ENCODE data around the gene TTC3. TPM values are rescaled to one million over a fixed set of nuclear protein-coding genes. Genes with fewer than 3 reads are reported as not detected.

TTC3 gene
- total and polyA plus RNA-seq, 2 of the 13 experiments (the other 11 are each of a cell fraction or from before 2014, with no cell fraction given), result 55.7 to 108 TPM

GRCh38 chr21:37082856-37083528 is 9.9 kb downstream of the TTC3 start (continued):
- TF ChIP-seq ATF1 (CRISPR knock-in tag; IDR thresholded peaks at IDR 0.05), result peak; percentile 41; the same call in 1 of the 2 replicates
- no peak for TF ChIP-seq PITX1 (CRISPR knock-in tag; IDR thresholded peaks at IDR 0.05)
- no peak for TF ChIP-seq ZNF552 (CRISPR knock-in tag; IDR thresholded peaks at IDR 0.05; ENCODE audit: borderline replicate concordance)
- peak; percentile 67 for TF ChIP-seq NCOR1 (IDR thresholded peaks at IDR 0.05; ENCODE audit: borderline replicate concordance, low read length)
- TF ChIP-seq, protein P1, sequence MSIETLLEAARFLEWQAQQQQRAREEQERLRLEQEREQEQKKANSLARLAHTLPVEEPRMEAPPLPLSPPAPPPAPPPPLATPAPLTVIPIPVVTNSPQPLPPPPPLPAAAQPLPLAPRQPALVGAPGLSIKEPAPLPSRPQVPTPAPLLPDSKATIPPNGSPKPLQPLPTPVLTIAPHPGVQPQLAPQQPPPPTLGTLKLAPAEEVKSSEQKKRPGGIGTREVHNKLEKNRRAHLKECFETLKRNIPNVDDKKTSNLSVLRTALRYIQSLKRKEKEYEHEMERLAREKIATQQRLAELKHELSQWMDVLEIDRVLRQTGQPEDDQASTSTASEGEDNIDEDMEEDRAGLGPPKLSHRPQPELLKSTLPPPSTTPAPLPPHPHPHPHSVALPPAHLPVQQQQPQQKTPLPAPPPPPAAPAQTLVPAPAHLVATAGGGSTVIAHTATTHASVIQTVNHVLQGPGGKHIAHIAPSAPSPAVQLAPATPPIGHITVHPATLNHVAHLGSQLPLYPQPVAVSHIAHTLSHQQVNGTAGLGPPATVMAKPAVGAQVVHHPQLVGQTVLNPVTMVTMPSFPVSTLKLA (IDR thresholded peaks at IDR 0.05), result peak; percentile 28; the same call in 1 of the 2 replicates
- TF ChIP-seq ZNF839 (CRISPR knock-in tag; IDR thresholded peaks at IDR 0.05; ENCODE audit: borderline replicate concordance), result no peak
- TF ChIP-seq HNF4G (IDR thresholded peaks at IDR 0.05; ENCODE audit: borderline replicate concordance, low read depth, low read length), result peak; percentile 29; the same call in 1 of the 2 replicates
- no peak for TF ChIP-seq HNF4G (CRISPR knock-in tag; IDR thresholded peaks at IDR 0.05; ENCODE audit: borderline replicate concordance, low read depth)
- TF ChIP-seq ZNF7 (CRISPR knock-in tag; IDR thresholded peaks at IDR 0.05), result no peak; the same call in 1 of the 2 replicates
- TF ChIP-seq XRCC5 (optimal IDR thresholded peaks at IDR 0.05; ENCODE audit: low read length), result peak; percentile 16
- peak; percentile 48; the same call in 1 of the 2 replicates for TF ChIP-seq CREM (IDR thresholded peaks at IDR 0.05)
- TF ChIP-seq CREM (CRISPR knock-in tag; IDR thresholded peaks at IDR 0.05), result no peak
- TF ChIP-seq, protein P2, sequence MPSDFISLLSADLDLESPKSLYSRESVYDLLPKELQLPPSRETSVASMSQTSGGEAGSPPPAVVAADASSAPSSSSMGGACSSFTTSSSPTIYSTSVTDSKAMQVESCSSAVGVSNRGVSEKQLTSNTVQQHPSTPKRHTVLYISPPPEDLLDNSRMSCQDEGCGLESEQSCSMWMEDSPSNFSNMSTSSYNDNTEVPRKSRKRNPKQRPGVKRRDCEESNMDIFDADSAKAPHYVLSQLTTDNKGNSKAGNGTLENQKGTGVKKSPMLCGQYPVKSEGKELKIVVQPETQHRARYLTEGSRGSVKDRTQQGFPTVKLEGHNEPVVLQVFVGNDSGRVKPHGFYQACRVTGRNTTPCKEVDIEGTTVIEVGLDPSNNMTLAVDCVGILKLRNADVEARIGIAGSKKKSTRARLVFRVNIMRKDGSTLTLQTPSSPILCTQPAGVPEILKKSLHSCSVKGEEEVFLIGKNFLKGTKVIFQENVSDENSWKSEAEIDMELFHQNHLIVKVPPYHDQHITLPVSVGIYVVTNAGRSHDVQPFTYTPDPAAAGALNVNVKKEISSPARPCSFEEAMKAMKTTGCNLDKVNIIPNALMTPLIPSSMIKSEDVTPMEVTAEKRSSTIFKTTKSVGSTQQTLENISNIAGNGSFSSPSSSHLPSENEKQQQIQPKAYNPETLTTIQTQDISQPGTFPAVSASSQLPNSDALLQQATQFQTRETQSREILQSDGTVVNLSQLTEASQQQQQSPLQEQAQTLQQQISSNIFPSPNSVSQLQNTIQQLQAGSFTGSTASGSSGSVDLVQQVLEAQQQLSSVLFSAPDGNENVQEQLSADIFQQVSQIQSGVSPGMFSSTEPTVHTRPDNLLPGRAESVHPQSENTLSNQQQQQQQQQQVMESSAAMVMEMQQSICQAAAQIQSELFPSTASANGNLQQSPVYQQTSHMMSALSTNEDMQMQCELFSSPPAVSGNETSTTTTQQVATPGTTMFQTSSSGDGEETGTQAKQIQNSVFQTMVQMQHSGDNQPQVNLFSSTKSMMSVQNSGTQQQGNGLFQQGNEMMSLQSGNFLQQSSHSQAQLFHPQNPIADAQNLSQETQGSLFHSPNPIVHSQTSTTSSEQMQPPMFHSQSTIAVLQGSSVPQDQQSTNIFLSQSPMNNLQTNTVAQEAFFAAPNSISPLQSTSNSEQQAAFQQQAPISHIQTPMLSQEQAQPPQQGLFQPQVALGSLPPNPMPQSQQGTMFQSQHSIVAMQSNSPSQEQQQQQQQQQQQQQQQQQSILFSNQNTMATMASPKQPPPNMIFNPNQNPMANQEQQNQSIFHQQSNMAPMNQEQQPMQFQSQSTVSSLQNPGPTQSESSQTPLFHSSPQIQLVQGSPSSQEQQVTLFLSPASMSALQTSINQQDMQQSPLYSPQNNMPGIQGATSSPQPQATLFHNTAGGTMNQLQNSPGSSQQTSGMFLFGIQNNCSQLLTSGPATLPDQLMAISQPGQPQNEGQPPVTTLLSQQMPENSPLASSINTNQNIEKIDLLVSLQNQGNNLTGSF (CRISPR knock-in tag; IDR thresholded peaks at IDR 0.05), result no peak
- peak; percentile 87 for TF ChIP-seq TBX2 (CRISPR knock-in tag; IDR thresholded peaks at IDR 0.05; ENCODE audit: borderline replicate concordance)
- TF ChIP-seq FOXP4 (CRISPR knock-in tag; IDR thresholded peaks at IDR 0.05), result peak; percentile 96
- TF ChIP-seq, protein P3, sequence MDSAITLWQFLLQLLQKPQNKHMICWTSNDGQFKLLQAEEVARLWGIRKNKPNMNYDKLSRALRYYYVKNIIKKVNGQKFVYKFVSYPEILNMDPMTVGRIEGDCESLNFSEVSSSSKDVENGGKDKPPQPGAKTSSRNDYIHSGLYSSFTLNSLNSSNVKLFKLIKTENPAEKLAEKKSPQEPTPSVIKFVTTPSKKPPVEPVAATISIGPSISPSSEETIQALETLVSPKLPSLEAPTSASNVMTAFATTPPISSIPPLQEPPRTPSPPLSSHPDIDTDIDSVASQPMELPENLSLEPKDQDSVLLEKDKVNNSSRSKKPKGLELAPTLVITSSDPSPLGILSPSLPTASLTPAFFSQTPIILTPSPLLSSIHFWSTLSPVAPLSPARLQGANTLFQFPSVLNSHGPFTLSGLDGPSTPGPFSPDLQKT (CRISPR knock-in tag; IDR thresholded peaks at IDR 0.05; ENCODE audit: borderline replicate concordance), result no peak
- no peak for TF ChIP-seq GTF2F1 (IDR thresholded peaks at IDR 0.05; ENCODE audit: low read length)
- peak; percentile 92; the same call in 1 of the 2 replicates for TF ChIP-seq SOX5 (CRISPR knock-in tag; IDR thresholded peaks at IDR 0.05; ENCODE audit: borderline replicate concordance)
- TF ChIP-seq PCBP2 (optimal IDR thresholded peaks at IDR 0.05; ENCODE audit: low read depth, low read length, poor library complexity, severe bottlenecking), result no peak

All from HepG2 (cell line).